B cell (primary cell): ENCODE measurements around the gene LSMEM2. TPM values are rescaled to one million over a fixed set of nuclear protein-coding genes. Genes with fewer than 3 reads are reported as not detected.

Experiments used
- ATAC-seq: fragments of 200-7000 bp; cut with Tn5 transposase; one replicate; pipeline ENCODE4 v1.10.0; 2021; ENCODE audit warnings: low read depth, mild to moderate bottlenecking, moderate number of reproducible peaks, moderate library complexity
- CTCF ChIA-PET: fragments of 350-600 bp; sonication (Branson Sonifier 250); formaldehyde crosslinking; loops from one replicate; lab custom pipeline; 2021; ENCODE audit warnings: antibody characterized with exemption, inconsistent platforms; lab: Charles Lee
- POLR2A ChIA-PET: fragments of 350-600 bp; sonication (Branson Sonifier 250); formaldehyde crosslinking; loops from one replicate; lab custom pipeline; 2021; ENCODE audit warnings: antibody characterized with exemption; lab: Charles Lee
- DNase-seq: peaks from one replicate; pipeline ENCODE4 v3.0.0; 2013
- H2AFZ ChIP-seq: 2 replicates; pipeline ENCODE4 v1.6.1; 2012; ENCODE audit warnings: mild to moderate bottlenecking, low read depth, low read length; ENCODE audit not compliant: insufficient read depth, poor library complexity, severe bottlenecking
- H3K27ac ChIP-seq, 2 donors: 1 replicate in 1 of 2; 2 replicates in 1 of 2; pipeline ENCODE4 v1.5.1; 2012 to 2013; ENCODE audit warnings: low read length in 2 of 2, mild to moderate bottlenecking in 2 of 2, moderate library complexity in 1 of 2
- H3K27me3 ChIP-seq, 4 experiments: fragments of 200-600 bp in 1 of 4; sonication (generic) in 1 of 4; replicated peaks in 1 of 4; 1 replicate in 2 of 4; 2 replicates in 2 of 4; pipeline versions ENCODE4 v1.6.1 to v1.7.0; 2013 to 2016; ENCODE audit warnings: low read length in 3 of 4, mild to moderate bottlenecking in 2 of 4, mixed read lengths in 1 of 4, moderate library complexity in 1 of 4; ENCODE audit not compliant: insufficient read depth in 4 of 4, control insufficient read depth in 3 of 4; ENCODE audit errors: control extremely low read depth in 1 of 4
- H3K36me3 ChIP-seq, 2 experiments: replicated peaks in 1 of 2; 1 replicate in 1 of 2; 2 replicates in 1 of 2; pipeline versions ENCODE4 v1.6.1 to v1.7.1; 2013; ENCODE audit warnings: low read length in 1 of 2; ENCODE audit not compliant: insufficient read depth in 2 of 2, control insufficient read depth in 1 of 2; ENCODE audit errors: control extremely low read depth in 1 of 2, extremely low read depth in 1 of 2
- H3K4me1 ChIP-seq, 2 donors: fragments of 200-600 bp in 1 of 2; sonication (generic) in 1 of 2; 1 replicate in 1 of 2; 2 replicates in 1 of 2; pipeline versions ENCODE4 v1.5.1 to v1.6.1; 2013 to 2017; ENCODE audit warnings: low read length in 2 of 2; ENCODE audit not compliant: control insufficient read depth in 2 of 2, insufficient read depth in 2 of 2
- H3K4me2 ChIP-seq: replicated peaks from 2 replicates; pipeline ENCODE3; 2012; ENCODE audit warnings: mild to moderate bottlenecking, low read depth, low read length; ENCODE audit not compliant: poor library complexity, severe bottlenecking
- H3K4me3 ChIP-seq, 5 experiments: fragments of 200-600 bp in 1 of 5; sonication (generic) in 1 of 5; 1 replicate in 3 of 5; 2 replicates in 2 of 5; pipeline versions ENCODE4 v1.5.1 to v1.7.0; 2011 to 2016; ENCODE audit warnings: low read length in 4 of 5, mild to moderate bottlenecking in 4 of 5, low read depth in 2 of 5, control low read depth in 1 of 5, moderate library complexity in 1 of 5; ENCODE audit not compliant: insufficient read depth in 1 of 5; ENCODE audit errors: control extremely low read depth in 1 of 5, extremely low read depth in 1 of 5
- H3K79me2 ChIP-seq: fragments of 200-600 bp; sonication (generic); one replicate; pipeline ENCODE4 v1.6.0; 2016; ENCODE audit warnings: low read length; ENCODE audit not compliant: control insufficient read depth, insufficient read depth
- H3K9ac ChIP-seq: fragments of 200-600 bp; sonication (generic); 2 replicates; pipeline ENCODE4 v1.6.1; 2017; ENCODE audit warnings: mild to moderate bottlenecking, low read length, moderate library complexity
- H3K9me3 ChIP-seq, 3 donors: one replicate each; pipeline versions ENCODE4 v1.6.1 to v1.7.1; 2013; ENCODE audit warnings: low read length in 2 of 3; ENCODE audit not compliant: control insufficient read depth in 2 of 3, insufficient read depth in 1 of 3; ENCODE audit errors: control extremely low read depth in 1 of 3
- H4K20me1 ChIP-seq: 2 replicates; pipeline ENCODE4 v1.6.0; 2012; ENCODE audit warnings: mild to moderate bottlenecking, low read length; ENCODE audit not compliant: insufficient read depth, control insufficient read depth, poor library complexity, severe bottlenecking
- H3K27ac Mint-ChIP-seq: one replicate; pipeline ENCODE4 v1.8.0; 2021; ENCODE audit warnings: mixed read lengths
- H3K27me3 Mint-ChIP-seq: one replicate; pipeline ENCODE4 v1.8.0; 2021; ENCODE audit warnings: mixed read lengths
- H3K4me1 Mint-ChIP-seq: one replicate; pipeline ENCODE4 v1.8.0; 2021; ENCODE audit warnings: mixed read lengths
- H3K4me3 Mint-ChIP-seq: one replicate; pipeline ENCODE4 v1.8.0; 2021; ENCODE audit warnings: mixed read lengths
- H3K9me3 Mint-ChIP-seq: one replicate; pipeline ENCODE4 v1.8.0; 2022; ENCODE audit warnings: mixed read lengths; ENCODE audit not compliant: insufficient read depth
- CTCF ChIP-seq: fragments of 200-600 bp; IDR thresholded peaks from one replicate; pipeline ENCODE4 v1.8.0; 2022; ENCODE audit warnings: antibody characterized with exemption, mild to moderate bottlenecking
- EZH2 ChIP-seq: IDR thresholded peaks from 2 replicates; pipeline ENCODE4 v1.6.1; 2012; ENCODE audit warnings: borderline replicate concordance, low read depth, mild to moderate bottlenecking, moderate library complexity, low read length; ENCODE audit not compliant: insufficient read depth, poor library complexity, severe bottlenecking
- WGBS: methylation state at CpG from one replicate; pipeline ENCODE4 v1.1.5; 2013; ENCODE audit warnings: missing lambda C conversion rate; ENCODE audit not compliant: insufficient coverage; 5-methylcytosine and 5-hydroxymethylcytosine counted together
- intact Hi-C: fragments of 100-400 bp; cut with micrococcal nuclease; formaldehyde crosslinking; loops from one replicate; pipeline ENCODE4 v1.10.0; 2022
- polyA plus RNA-seq: library from polyadenylated mRNA; depleted of rRNA; stranded (reverse); fragments of >200 nt; gene quantifications from 2 replicates; pipeline ENCODE4 v1.2.3, GENCODE V29; 2012
- total RNA-seq, 2 donors: library from RNA; stranded (reverse); fragments of 120-200 nt in 1 of 2; gene quantifications; 1 replicate in 1 of 2; 2 replicates in 1 of 2; pipeline versions ENCODE4 v1.2.3 to v1.2.4, GENCODE V29; 2013 to 2022

The LSMEM2 gene
- total and polyA plus RNA-seq, 2 donors (not counting 1 experiment from before 2014, with no cell fraction given): not detected

- DNase-seq (no peak), ATAC-seq (no peak)
- Histone ChIP-seq H4K20me1 (no peaks in the 10 kb centered on the region), H3K4me3 (no peak overlapping the region), H3K9me3 (no peaks in the 10 kb centered on the region), H3K36me3 (peaks cover 0 to 4% of the 10 kb centered on the region in 2 experiments), H3K27ac (no peak overlapping the region), H3K27me3 (no peaks in the 10 kb centered on the region), H3K79me2 (peaks cover 25% of the 10 kb centered on the region), H2AFZ (no peak overlapping the region), H3K9ac (no peak overlapping the region), H3K4me1 (peaks cover 30 to 41% of the 10 kb centered on the region in 2 donors), H3K4me2 (no peak overlapping the region)
- ChIA-PET CTCF (interaction anchor here (0.6 kb wide), 1 partner anchor 32 kb away, joined by 4 read pairs; no protein-coding TSS in a partner anchor), POLR2A (no interaction called here)
- Mint-ChIP-seq H3K27me3 (no peaks in the 10 kb centered on the region), H3K4me1 (peaks cover 45% of the 10 kb centered on the region), H3K9me3 (no peaks in the 10 kb centered on the region), H3K27ac (peak overlapping the region; percentile 15), H3K4me3 (no peak overlapping the region)
- intact Hi-C loops: loop anchor here (10.0 kb wide), 1 partner anchor 1089 kb away; the partner anchor contains the start of gene MANF
- 98% methylated on average over 7 of the region's 8 CpGs for WGBS
- TF ChIP-seq EZH2: no peak
- no peak for TF ChIP-seq CTCF
These were observed 16.9 kb downstream of the LSMEM2 start for GRCh38 chr3:50295553-50296431.
